ENCODE results near the gene SPTBN1.

GRCh38 chr2:54712516-54712915 is 256.4 kb downstream of the SPTBN1 start:
- TF ChIP-seq, protein P1, sequence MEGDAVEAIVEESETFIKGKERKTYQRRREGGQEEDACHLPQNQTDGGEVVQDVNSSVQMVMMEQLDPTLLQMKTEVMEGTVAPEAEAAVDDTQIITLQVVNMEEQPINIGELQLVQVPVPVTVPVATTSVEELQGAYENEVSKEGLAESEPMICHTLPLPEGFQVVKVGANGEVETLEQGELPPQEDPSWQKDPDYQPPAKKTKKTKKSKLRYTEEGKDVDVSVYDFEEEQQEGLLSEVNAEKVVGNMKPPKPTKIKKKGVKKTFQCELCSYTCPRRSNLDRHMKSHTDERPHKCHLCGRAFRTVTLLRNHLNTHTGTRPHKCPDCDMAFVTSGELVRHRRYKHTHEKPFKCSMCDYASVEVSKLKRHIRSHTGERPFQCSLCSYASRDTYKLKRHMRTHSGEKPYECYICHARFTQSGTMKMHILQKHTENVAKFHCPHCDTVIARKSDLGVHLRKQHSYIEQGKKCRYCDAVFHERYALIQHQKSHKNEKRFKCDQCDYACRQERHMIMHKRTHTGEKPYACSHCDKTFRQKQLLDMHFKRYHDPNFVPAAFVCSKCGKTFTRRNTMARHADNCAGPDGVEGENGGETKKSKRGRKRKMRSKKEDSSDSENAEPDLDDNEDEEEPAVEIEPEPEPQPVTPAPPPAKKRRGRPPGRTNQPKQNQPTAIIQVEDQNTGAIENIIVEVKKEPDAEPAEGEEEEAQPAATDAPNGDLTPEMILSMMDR (IDR thresholded peaks at IDR 0.05) = no peak
- no peak for TF ChIP-seq POLR2AphosphoS2 (conservative IDR thresholded peaks at IDR 0.05; ENCODE audit: low read length)
- TF ChIP-seq, protein P2, sequence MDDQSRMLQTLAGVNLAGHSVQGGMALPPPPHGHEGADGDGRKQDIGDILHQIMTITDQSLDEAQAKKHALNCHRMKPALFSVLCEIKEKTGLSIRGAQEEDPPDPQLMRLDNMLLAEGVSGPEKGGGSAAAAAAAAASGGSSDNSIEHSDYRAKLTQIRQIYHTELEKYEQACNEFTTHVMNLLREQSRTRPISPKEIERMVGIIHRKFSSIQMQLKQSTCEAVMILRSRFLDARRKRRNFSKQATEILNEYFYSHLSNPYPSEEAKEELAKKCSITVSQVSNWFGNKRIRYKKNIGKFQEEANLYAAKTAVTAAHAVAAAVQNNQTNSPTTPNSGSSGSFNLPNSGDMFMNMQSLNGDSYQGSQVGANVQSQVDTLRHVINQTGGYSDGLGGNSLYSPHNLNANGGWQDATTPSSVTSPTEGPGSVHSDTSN (IDR thresholded peaks at IDR 0.05) = no peak
- no peak for TF ChIP-seq BHLHE40 (IDR thresholded peaks at IDR 0.05; ENCODE audit: low read depth, low read length)
- no peak for TF ChIP-seq POLR2A (IDR thresholded peaks at IDR 0.05; ENCODE audit: low read length)
- TF ChIP-seq, protein P3, sequence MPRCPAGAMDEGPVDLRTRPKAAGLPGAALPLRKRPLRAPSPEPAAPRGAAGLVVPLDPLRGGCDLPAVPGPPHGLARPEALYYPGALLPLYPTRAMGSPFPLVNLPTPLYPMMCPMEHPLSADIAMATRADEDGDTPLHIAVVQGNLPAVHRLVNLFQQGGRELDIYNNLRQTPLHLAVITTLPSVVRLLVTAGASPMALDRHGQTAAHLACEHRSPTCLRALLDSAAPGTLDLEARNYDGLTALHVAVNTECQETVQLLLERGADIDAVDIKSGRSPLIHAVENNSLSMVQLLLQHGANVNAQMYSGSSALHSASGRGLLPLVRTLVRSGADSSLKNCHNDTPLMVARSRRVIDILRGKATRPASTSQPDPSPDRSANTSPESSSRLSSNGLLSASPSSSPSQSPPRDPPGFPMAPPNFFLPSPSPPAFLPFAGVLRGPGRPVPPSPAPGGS (IDR thresholded peaks at IDR 0.05) = no peak
- no peak for TF ChIP-seq SMC3 (IDR thresholded peaks at IDR 0.05)
- TF ChIP-seq CHD2 (IDR thresholded peaks at IDR 0.05; ENCODE audit: low read length, partially characterized antibody) = no peak
